Activated CD8-positive, alpha-beta memory T cell treated with anti-CD3 and anti-CD28 coated beads for 36 hours (primary cell): ENCODE results near the gene TEX48. TPM values are rescaled to one million over a fixed set of nuclear protein-coding genes. Genes with fewer than 3 reads are reported as not detected.

Experiments used
- CTCF ChIA-PET: fragments of 350-600 bp; sonication (Branson Sonifier 250); formaldehyde crosslinking; loops from one replicate; lab custom pipeline; 2021; ENCODE audit warnings: antibody characterized with exemption; lab: Charles Lee
- POLR2A ChIA-PET: fragments of 350-600 bp; sonication (Branson Sonifier 250); formaldehyde crosslinking; loops from one replicate; lab custom pipeline; 2021; ENCODE audit warnings: antibody characterized with exemption; lab: Charles Lee
- total RNA-seq, 2 experiments: library from RNA; stranded (reverse); gene quantifications; one replicate each; pipeline ENCODE4 v1.2.3, GENCODE V29; 2021

TEX48 gene
- total RNA-seq, 2 experiments from 2014 or later = 0.69 TPM; not detected in 1

DNA sequence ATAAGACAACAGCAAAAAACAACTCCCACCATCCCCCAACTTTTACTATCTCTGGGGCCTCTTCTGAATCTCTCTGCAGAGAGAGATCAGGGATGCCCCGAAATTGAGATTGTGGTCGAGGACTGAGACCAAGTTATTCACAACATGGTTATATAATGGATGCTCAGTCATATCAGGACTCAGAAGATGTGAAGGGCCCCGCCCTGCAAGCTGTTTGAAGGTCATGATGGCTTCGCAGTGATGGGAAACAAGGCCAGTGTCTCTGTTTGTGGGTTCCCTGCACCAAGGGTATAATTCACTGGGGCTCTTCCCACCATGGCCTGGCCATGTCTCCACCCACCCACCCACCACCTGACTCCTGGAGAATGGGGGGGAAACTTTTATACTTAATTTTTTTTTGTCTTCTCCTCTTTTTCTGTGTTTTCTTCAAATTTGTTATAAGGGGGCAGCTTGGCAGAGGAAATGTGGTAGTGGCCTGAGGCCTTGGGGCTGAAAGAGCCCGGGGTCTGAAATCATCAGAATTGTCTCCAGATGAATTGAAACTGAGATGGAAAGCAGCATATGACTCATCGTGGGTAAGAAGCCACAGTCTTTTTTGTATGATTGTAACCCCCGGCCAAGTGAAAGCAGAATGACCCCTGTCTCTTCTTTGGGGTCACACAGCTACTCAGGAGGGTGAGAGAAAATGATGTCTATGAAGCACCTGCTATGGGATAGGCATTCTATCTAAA is 15.0 kb upstream of the TEX48 start:
- POLR2A ChIA-PET = interaction anchor here (1.0 kb wide), 1 partner anchor 25 kb away, joined by 4 read pairs; no protein-coding TSS in a partner anchor

DNA sequence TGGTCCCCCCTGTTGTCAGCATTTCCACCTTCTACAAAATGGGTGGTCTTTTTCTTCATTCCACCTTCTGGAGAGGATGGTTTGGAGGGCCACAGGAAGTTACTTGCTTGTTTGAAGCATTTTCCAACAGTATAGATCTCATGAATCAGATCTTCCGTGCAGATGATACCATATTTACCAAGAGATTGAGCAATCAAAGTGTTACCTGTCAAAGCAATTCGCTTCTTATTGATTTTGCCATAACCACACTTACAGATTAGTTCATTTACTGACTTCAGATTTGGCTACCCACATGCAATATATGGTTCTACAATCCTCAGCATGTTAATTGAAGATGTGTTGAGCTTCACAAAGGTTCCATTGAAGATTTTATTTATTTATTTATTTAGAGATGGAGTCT is 14.0 kb upstream of the TEX48 start:
- CTCF ChIA-PET = interaction anchor here (0.6 to 1.8 kb wide), 7 partner anchors 11 to 312 kb away, joined by 3 to 7 read pairs (median 4); no protein-coding TSS in a partner anchor
- POLR2A ChIA-PET = interaction anchor here (0.8 to 1.0 kb wide), 2 partner anchors 196 to 199 kb away, joined by 4 read pairs; no protein-coding TSS in a partner anchor

More for the DNA sequence above, 15.0 kb upstream of the TEX48 start:
- CTCF ChIA-PET = interaction anchor here (0.6 to 1.3 kb wide), 5 partner anchors 8 to 315 kb away, joined by 3 to 5 read pairs (median 4); partner anchors contain the start of gene TEX48

DNA sequence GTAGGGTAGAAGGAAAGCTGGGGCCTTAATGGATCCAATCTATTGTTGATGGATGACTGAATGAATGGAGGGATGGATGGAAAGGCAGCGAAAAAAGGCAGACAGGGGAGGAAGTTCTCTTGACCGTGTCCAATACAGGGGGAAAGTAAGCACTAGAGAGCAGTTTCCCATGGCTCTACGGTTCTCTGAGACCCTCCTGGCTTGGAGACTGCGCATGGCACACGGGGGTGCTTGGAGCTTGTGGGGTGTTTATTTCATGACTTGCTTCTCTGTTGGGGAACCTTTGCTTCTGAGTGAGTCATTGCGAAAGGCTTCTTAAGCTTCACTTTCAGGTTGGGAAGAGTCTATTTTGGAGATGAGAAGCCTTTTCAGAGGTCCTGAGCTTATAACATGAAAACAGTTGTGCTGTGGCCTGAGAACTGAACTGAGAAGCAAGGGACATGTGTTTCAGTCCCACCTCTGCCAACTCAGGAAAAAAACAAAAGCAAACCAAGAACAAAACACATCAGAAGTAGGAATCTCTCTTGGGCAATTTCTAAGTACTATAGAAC is 12.8 kb upstream of the TEX48 start:
- ChIA-PET CTCF (interaction anchor here (0.6 to 1.8 kb wide), 7 partner anchors 9 to 311 kb away, joined by 3 to 7 read pairs (median 4); no protein-coding TSS in a partner anchor), POLR2A (interaction anchor here (0.9 to 1.0 kb wide), 2 partner anchors 197 to 295 kb away, joined by 3 to 4 read pairs; no protein-coding TSS in a partner anchor)

DNA sequence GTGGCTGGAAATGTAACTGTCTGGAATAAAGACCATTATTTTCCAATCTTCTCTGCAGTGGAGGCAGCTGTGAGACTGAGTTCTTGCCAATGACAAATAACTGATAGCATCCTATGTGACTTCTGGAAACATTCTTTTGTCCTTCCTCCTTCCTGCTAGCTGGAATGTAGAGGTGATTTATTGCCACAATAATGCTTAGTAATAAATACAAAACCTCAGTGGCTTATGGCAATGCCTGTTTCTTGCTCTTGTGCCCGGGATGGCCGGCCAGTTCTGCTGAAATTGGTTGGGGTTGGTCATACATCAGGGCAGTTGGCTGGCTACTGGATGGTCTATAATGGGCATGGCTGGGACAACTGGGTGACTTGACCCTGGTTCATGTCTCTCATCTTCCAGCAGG is 12.2 kb upstream of the TEX48 start:
- ChIA-PET POLR2A (no interaction called here), CTCF (interaction anchor here (1.5 to 4.7 kb wide), 4 partner anchors 12 to 310 kb away, joined by 4 to 26 read pairs (median 6); partner anchors contain the start of gene TEX48)

DNA sequence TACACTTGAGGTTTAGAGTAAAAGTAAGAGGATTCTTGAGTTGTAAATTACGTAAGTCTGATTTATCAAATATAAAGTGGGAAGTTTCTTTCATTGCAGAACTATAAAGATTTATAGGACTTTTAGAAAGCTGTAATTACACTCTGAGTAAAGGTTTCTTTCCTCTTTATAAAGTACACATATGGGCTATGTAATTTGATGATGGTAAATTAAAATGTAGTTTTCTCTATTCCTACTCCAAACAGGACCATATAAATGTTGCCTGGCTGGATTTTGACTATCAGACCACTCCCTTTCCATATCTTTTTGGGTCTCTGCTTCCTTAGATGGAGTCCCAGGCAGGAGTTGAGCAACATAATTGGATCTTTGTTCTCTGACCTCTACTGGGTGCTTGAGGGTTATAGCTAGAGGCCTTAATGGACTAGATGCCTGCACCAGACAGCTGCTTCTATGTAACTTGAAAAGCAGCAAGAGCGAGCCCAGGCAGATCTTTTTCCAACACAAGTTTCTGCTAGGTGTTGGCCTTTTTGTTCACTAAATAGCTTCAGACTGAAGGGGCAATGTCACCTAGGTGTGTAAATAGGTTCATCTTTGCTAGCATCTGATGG is 11.4 kb upstream of the TEX48 start:
- ChIA-PET POLR2A (interaction anchor here (0.6 kb wide), 1 partner anchor 236 kb away, joined by 6 read pairs; no protein-coding TSS in a partner anchor), CTCF (interaction anchor here (1.8 to 4.7 kb wide), 2 partner anchors 11 to 26 kb away, joined by 5 to 26 read pairs; partner anchors contain the start of gene TEX48)

DNA sequence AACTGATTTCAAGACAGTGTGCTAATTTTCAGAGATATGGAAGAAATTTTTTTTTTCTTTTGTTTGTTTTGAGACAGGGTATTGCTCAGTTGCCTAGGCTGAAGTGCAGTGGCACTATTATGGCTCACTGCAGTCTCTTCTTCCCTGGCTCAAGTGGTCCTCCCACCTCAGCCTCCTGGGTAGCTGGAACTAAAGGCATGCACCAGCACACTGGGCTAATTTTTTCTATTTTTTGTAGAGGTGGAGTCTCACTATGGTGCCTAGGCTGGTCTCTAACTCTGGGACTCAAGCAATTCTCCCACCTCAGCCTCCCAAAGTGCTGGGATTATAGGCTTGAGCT is 9.9 kb upstream of the TEX48 start:
- ChIA-PET POLR2A (interaction anchor here (0.5 to 2.0 kb wide), 5 partner anchors 12 to 304 kb away, joined by 3 to 6 read pairs (median 4); partner anchors contain the start of gene AKNA), CTCF (interaction anchor here (1.1 to 4.7 kb wide), 5 partner anchors 10 to 219 kb away, joined by 4 to 26 read pairs (median 6); partner anchors contain the start of gene TEX48)

DNA sequence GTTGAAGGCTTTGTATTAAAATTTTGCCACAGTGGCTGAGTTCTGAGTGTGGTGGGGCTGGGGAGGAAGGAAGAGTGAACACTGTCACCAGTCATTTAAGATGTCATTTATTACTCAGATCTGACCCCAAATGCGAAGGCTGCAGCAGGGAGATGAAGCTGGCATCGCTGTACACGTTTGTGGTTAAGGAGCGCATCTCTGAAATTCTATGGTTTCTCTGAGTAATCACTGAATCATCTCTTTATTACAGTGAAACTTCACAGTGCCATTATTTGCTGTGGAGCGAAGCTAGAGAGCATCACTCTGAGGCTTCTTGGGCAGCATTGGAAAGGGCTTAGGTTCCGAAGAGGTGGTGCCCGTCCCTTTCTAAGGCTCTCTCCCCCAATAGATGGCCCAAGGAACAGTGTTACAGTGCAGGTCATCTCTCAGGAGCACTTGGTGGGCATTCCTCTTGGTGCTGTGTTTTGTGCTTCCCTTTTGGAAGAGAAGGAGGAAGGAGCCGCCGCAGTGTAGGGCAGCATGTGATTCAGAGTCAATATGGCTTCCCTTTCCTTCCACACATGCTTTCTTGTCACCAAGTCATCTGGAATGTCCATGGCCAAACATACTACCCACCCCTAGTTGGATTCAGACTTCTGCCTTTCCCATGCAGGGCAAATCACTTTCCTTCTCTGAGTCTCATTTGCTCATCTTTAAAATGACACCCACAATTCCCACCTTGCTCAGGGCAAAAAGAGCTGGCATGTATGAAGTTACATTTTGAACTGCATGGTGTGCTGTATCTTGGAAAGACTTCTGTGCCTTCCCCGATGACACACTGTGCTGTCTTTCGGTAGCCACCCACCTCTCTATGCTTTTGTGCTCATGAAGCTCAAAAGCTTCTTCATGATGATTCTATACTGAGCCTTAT is 9.3 kb upstream of the TEX48 start:
- ChIA-PET CTCF (interaction anchor here (0.9 to 4.7 kb wide), 8 partner anchors 9 to 220 kb away, joined by 3 to 26 read pairs (median 4); partner anchors contain the start of gene TEX48), POLR2A (interaction anchor here (0.5 to 2.0 kb wide), 9 partner anchors 11 to 303 kb away, joined by 3 to 6 read pairs (median 3); partner anchors contain the start of gene AKNA)

DNA sequence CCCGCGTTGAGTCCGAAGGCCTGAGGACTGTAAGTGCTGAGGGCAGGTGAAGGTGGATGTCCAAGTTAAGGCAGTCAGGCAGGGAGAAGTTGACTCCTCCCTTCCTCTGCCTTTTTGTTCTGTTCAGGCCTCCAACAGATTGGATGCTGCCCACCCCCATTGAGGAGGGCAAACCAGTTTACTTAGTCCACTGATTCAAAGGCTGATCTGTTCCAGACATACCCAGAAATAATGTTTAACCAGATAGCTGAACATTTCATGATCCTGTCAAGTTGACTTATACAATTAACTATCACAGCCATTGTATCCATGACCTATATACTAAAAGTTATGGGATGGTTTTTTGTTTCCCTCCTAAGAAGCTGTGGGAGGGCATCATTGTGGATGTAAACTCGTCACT is 8.3 kb upstream of the TEX48 start:
- ChIA-PET POLR2A (interaction anchor here (1.0 to 2.0 kb wide), 2 partner anchors 205 to 299 kb away, joined by 3 to 6 read pairs; no protein-coding TSS in a partner anchor), CTCF (interaction anchor here (0.9 to 4.7 kb wide), 6 partner anchors 8 to 216 kb away, joined by 3 to 26 read pairs (median 4); partner anchors contain the start of gene TEX48)

DNA sequence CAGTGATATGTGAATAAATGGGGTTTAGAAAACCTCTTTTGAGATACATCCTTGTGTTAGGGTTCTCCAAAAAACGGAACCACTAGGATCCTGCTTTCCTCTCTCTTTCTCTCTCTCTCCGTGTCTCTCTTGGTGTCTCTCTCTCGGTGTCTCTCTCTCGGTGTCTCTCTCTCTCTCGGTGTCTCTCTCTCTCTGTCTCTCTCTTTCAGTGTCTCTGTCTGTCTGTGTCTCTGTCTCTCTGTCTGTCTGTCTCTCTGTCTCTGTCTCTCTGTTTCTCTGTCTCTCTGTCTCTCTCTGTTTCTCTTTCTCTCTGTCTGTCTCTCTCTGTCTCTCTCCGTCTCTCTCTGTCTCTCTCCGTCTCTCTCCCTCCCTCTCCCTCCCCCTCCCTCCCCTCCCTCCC is 7.8 kb upstream of the TEX48 start:
- ChIA-PET CTCF (interaction anchor here (1.1 to 4.7 kb wide), 2 partner anchors 8 to 209 kb away, joined by 3 to 26 read pairs; partner anchors contain the start of gene TEX48), POLR2A (interaction anchor here (0.7 kb wide), 1 partner anchor 49 kb away, joined by 3 read pairs; no protein-coding TSS in a partner anchor)

DNA sequence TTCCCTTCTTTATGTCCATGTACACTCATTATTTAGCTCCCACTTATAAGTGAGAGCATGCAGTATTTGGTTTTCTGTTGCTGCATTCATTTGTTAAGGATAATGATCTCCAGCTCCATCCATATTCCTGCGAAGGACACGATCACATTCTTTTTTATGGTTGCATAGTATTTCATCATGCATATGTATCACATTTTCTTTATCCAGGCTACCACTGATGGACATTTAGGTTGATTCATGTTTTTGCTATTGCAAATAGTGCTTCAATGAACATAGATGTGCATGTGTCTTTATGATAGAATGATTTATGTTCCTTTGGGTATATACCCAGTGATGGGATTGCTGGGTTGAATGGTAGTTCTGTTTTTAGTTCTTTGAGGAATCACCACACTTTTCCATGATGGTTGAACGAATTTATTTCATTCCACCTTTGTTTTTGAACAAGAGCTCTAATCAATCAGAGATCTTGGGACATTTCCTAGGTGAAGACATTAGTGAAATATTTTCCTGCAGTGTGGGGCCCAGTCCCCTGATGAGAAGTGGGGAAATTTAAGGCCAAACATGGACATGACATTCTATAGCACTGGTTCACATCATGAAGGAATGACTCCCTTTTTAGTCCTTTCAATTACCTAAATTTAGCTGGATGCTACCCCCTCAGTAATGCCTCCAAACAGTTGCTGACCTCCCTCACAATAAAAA is 7.1 kb upstream of the TEX48 start:
- POLR2A ChIA-PET = interaction anchor here (0.7 kb wide), 2 partner anchors 50 to 234 kb away, joined by 3 read pairs; no protein-coding TSS in a partner anchor
- CTCF ChIA-PET = interaction anchor here (1.1 to 1.2 kb wide), 2 partner anchors 8 to 210 kb away, joined by 3 to 5 read pairs; no protein-coding TSS in a partner anchor

DNA sequence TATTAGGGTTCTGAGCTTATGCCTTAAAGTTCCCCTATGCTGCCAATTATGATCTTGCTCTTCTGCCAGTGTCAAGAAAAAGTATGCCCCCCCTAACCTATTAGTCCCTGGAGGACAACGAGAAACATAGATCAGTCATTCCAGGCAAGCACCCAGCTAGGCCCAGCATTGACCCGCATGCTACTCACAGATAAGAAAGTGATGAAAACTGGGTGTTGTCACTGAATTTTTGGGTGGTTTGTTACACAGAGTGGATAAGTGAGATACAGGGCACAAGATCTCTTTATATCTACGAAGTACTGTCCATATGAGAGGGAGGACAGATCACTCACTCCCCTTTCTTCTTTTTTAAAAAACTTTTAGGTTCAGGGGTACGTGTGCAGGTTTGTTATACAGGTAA is 6.4 kb upstream of the TEX48 start:
- ChIA-PET POLR2A (interaction anchor here (0.7 kb wide), 1 partner anchor 235 kb away, joined by 3 read pairs; no protein-coding TSS in a partner anchor), CTCF (interaction anchor here (1.2 to 1.3 kb wide), 2 partner anchors 9 to 224 kb away, joined by 3 to 5 read pairs; no protein-coding TSS in a partner anchor)

DNA sequence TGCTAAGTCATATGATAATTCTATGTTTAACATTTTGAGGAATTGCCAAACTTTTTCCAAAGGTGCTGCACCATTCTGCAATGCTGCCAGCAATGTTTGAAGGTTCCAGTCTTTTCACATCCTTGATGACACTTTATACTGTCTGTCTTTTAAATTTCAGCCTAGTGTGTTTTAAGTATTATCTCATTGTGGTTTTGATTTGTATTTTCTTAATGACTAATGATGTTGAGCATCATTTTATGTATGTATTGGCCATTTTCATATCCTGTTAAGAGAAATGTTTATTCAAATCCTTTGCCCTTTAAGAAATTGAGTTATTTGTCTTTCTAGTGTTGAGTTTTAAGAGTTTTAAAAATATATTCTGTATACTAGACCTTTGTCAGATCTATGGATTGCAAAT is 5.0 kb upstream of the TEX48 start:
- POLR2A ChIA-PET = no interaction called here
- CTCF ChIA-PET = interaction anchor here (1.3 kb wide), 1 partner anchor 225 kb away, joined by 3 read pairs; no protein-coding TSS in a partner anchor

DNA sequence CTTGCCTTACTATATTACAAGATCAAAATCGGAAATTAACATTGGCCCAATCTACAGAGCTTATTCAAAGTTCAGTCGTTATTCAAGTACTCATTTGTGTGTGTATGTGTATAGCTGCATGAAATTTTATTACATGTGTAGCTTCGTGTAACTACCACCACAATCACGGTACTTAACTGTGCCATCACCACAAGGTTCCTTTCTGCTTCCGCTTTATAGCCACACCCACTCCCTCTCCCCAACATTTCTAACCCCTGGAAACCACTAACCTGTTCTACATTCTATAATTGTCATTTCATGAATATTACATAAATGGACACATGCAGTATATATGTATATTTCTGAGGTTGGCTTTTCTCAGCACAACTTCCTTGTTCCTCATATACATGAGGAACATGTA is 4.0 kb upstream of the TEX48 start:
- CTCF ChIA-PET = interaction anchor here (0.6 to 2.0 kb wide), 5 partner anchors 9 to 223 kb away, joined by 3 to 5 read pairs (median 4); no protein-coding TSS in a partner anchor
- POLR2A ChIA-PET = no interaction called here

DNA sequence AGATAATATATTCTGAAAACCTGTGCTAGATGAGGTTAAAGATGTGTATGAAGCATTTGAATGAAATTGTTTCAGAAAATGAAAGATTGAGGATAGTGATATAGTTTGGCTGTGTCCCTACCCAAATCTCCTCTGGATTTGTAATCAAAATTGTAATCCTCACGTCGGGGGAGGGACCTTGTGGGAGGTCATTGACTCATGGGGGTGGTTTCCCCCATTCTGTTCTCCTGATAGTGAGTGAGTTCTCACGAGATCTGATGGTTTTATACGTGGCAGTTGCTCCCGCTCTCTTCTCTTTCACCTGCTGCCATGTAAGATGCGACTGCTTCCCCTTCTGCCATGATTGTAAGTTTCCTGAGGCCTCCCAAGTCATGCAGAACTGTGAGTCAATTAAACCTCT is 2.0 kb upstream of the TEX48 start:
- CTCF ChIA-PET = interaction anchor here (0.8 to 4.1 kb wide), 3 partner anchors 54 to 329 kb away, joined by 3 to 20 read pairs (median 15); no protein-coding TSS in a partner anchor
- POLR2A ChIA-PET = no interaction called here

DNA sequence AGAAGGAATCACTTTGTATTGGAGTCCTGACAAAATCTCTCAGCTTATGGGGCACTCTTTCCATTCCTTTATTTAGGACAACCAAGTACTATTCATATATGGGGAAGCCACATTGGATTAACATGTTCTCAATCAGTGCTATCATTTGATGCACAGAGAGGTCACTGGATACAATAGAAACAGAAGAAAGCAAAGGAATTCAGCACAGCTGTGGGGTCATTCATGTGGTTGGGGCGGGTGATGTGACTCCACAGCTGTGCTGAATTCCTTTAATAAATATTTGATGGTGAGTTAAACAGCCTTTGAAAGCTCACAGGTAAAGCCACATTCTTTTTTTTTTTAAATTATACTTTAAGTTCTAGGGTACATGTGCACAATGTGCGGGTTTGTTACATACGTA is 854 bp upstream of the TEX48 start:
- ChIA-PET POLR2A (no interaction called here), CTCF (interaction anchor here (0.8 to 4.1 kb wide), 16 partner anchors 9 to 337 kb away, joined by 3 to 36 read pairs (median 12); no protein-coding TSS in a partner anchor)

DNA sequence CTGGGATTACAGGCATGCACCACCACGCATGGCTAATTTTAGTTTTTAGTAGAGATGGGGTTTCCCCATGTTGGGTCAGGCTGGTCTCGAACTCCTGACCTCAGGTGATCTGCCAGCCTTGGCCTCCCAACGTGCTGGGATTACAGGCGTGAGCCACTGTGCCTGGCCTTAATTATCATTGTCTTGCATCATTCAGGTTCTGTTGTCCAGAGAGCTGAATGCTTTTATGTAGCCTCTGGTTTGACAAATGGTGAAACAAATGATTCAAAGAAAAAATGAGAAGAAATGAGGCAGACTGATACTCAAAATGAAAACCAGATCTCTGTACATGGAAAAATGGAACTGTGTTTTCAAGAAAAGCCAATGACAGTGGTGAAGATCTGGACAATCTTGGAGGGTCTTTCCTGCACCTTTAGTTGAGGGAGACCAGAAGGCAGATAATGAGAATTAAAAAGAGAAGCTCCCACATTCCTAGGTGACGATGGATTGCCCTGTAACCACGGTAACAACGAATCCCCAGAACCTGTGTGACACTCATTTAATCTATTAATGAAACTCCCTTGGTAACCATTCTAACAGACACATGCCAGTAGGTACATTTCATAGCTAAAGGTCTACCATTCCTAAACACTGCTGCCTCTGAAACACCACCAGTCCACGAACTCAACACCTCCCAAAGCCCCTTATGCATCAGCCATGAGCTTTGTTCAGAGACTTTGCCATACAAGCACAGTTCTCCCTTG is 1.6 kb downstream of the TEX48 start:
- ChIA-PET CTCF (interaction anchor here (0.7 to 4.1 kb wide), 27 partner anchors 10 to 360 kb away, joined by 3 to 36 read pairs (median 4); no protein-coding TSS in a partner anchor), POLR2A (interaction anchor here (1.4 to 1.7 kb wide), 2 partner anchors 11 to 327 kb away, joined by 4 to 7 read pairs; no protein-coding TSS in a partner anchor)
